Amygdala (tissue), 56 donors: ENCODE data around the gene BLVRA.

ENCODE experiments used
- DNase-seq, 56 donors: peaks; one replicate each; lab custom pipeline; 2025; lab: John Stamatoyannopoulos, UW

BLVRA gene

GRCh38 chr7:43747328-43748105 lies 11.0 kb upstream of the BLVRA start:
- no peak for DNase-seq

- no peak for DNase-seq
Measured at GRCh38 chr7:43749383-43749940, 9.0 kb upstream of the BLVRA start.

GRCh38 chr7:43750016-43750887 lies 8.2 kb upstream of the BLVRA start:
- DNase-seq: no peak

- DNase-seq: no peak
Measured at GRCh38 chr7:43752411-43752810, 6.1 kb upstream of the BLVRA start.

- DNase-seq: no peak
Measured at GRCh38 chr7:43753271-43753810, 5.1 kb upstream of the BLVRA start.

GRCh38 chr7:43753843-43754242 lies 4.6 kb upstream of the BLVRA start:
- no peak for DNase-seq

GRCh38 chr7:43754596-43754995 lies 3.9 kb upstream of the BLVRA start:
- DNase-seq: no peak

- peak in 2 of 56 donors; percentile 7 for DNase-seq
Measured at GRCh38 chr7:43756368-43757072, 2.0 kb upstream of the BLVRA start.

GRCh38 chr7:43757073-43757720 lies 1.3 kb upstream of the BLVRA start:
- no peak for DNase-seq

GRCh38 chr7:43758822-43759683 lies 573 bp downstream of the BLVRA start:
- peak in 23 of 56 donors; percentile 4 to 64 (median 33) for DNase-seq

GRCh38 chr7:43760861-43761260 lies 2.4 kb downstream of the BLVRA start:
- DNase-seq: no peak

GRCh38 chr7:43761382-43761781 lies 2.9 kb downstream of the BLVRA start:
- DNase-seq: no peak

- DNase-seq: no peak
Measured at GRCh38 chr7:43761938-43762692, 3.6 kb downstream of the BLVRA start.

- DNase-seq: no peak
Measured at GRCh38 chr7:43763183-43763582, 4.7 kb downstream of the BLVRA start.

- no peak for DNase-seq
Measured at GRCh38 chr7:43764039-43764761, 5.7 kb downstream of the BLVRA start.

GRCh38 chr7:43764807-43765491 lies 6.5 kb downstream of the BLVRA start:
- DNase-seq: no peak

- no peak for DNase-seq
Measured at GRCh38 chr7:43766564-43766963, 8.1 kb downstream of the BLVRA start.
